ENCODE measurements around the gene GPRIN3. TPM values are rescaled to one million over a fixed set of nuclear protein-coding genes. Genes with fewer than 3 reads are reported as not detected.

GPRIN3 gene
- total and polyA plus RNA-seq, 2 of the 13 experiments (the other 11 are each of a cell fraction or from before 2014, with no cell fraction given), result not detected

GRCh38 chr4:89289312-89289711, 18.3 kb downstream of the GPRIN3 start (continued):
- TF ChIP-seq NFAT5 (CRISPR knock-in tag; IDR thresholded peaks at IDR 0.05), result no peak

GRCh38 chr4:89288430-89288829, 19.2 kb downstream of the GPRIN3 start:
- no peaks in the 10 kb centered on the region for H4K20me1 ChIP-seq (ENCODE audit: insufficient read depth, low read length)
- no peak overlapping the region for H3K4me3 ChIP-seq (replicated peaks in 1 of 3; ENCODE audit: insufficient read depth in 1 of 3, low read depth in 2 of 3, low read length in 3 of 3)
- intact Hi-C loops (cut with micrococcal nuclease; ENCODE audit: unreplicated experiment) (no loop called here), in situ Hi-C loops (cut with HindIII; ENCODE audit: extremely low pct_ligation_motif_present, low pct_unique_long_range_greater_than_20kb) (no loop called here)
- no TSS peak for BruUV-seq (replicated peaks)
- H3K79me2 ChIP-seq (ENCODE audit: insufficient read depth, low read length), result no peaks in the 10 kb centered on the region
- TF ChIP-seq POGK (CRISPR knock-in tag; conservative IDR thresholded peaks at IDR 0.05) (no peak), ZNF724P (CRISPR knock-in tag; IDR thresholded peaks at IDR 0.05; ENCODE audit: borderline replicate concordance) (no peak), ZNF501 (CRISPR knock-in tag; IDR thresholded peaks at IDR 0.05) (no peak), KAT2B (IDR thresholded peaks at IDR 0.05; ENCODE audit: borderline replicate concordance, low read depth, low read length) (no peak), FOXA3 (CRISPR knock-in tag; IDR thresholded peaks at IDR 0.05) (no peak), DNMT1 (CRISPR knock-in tag; IDR thresholded peaks at IDR 0.05) (no peak), USF2 (IDR thresholded peaks at IDR 0.05; ENCODE audit: low read depth, low read length) (no peak), USF2 (CRISPR knock-in tag; IDR thresholded peaks at IDR 0.05; ENCODE audit: borderline replicate concordance) (no peak), ZNF720 (CRISPR knock-in tag; IDR thresholded peaks at IDR 0.05) (no peak), HES4 (CRISPR knock-in tag; IDR thresholded peaks at IDR 0.05; ENCODE audit: borderline replicate concordance) (no peak), NFE2 (CRISPR knock-in tag; IDR thresholded peaks at IDR 0.05) (no peak), HNF1B (CRISPR knock-in tag; IDR thresholded peaks at IDR 0.05) (no peak)
- no peaks in the 10 kb centered on the region for H3K4me1 ChIP-seq (ENCODE audit: insufficient read depth, low read length)
- FAIRE-seq, result no peak
- no peaks in the 10 kb centered on the region for H3K9me3 ChIP-seq (ENCODE audit: low read length)
- H3K27ac ChIP-seq (ENCODE audit: extremely low read length, insufficient read depth, low read length), result no peak overlapping the region
- H3K27me3 ChIP-seq (ENCODE audit: control insufficient read depth in 1 of 2, insufficient read depth in 2 of 2, low read length in 2 of 2), result no peaks in the 10 kb centered on the region
- CTCF ChIA-PET (ENCODE audit: low intra/inter-chr PET ratio, low total read pairs), result no interaction called here
- POLR2A ChIA-PET, result no interaction called here
- no peak overlapping the region for H2AFZ ChIP-seq (ENCODE audit: low read length)
- no peak for DNase-seq (ENCODE audit: low spot score)
- ATAC-seq, result no peak
- H3K4me2 ChIP-seq (ENCODE audit: low read depth, low read length), result no peak overlapping the region
- no peak overlapping the region for H3K9ac ChIP-seq (ENCODE audit: insufficient read depth, low read depth, low read length)
- 0% methylated on average over 2 of the region's 2 CpGs for WGBS (ENCODE audit: low lambda C conversion rate)
- no peaks in the 10 kb centered on the region for H3K36me3 ChIP-seq (replicated peaks in 1 of 2; ENCODE audit: control insufficient read depth in 1 of 2, insufficient read depth in 2 of 2, low read length in 2 of 2)

Data from HepG2 (cell line).